Pons (tissue), 1 donor: ENCODE measurements around the gene KCNJ16.
A peak's percentile ranks its signal among the peaks of the same experiment; 100 is the strongest.

Experiments used
- DNase-seq: peaks from one replicate; pipeline ENCODE4 v3.0.0-alpha.2; 2016; ENCODE audit warnings: low spot score

Gene KCNJ16

GRCh38 chr17:70171159-70171558 lies 96.1 kb downstream of the KCNJ16 start:
- peak; percentile 82 for DNase-seq

DNA sequence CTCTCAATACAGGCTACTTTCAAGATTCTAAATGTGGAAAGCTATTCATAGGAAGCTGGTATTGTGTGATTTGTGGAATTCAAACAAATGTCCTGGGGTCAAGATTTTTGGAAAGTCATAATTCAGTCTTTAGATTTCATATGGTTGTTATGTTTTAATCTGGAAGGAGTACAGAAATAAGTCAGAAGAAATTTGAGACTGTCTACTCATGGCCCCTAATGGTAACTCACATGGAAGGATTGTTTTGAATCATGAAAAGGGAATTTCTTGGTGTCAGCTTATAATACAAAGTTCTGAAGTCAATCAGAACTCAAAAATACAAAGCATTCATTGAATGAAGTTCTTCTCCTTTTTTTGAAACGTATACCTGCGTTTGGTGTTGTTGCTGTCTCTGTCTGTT lies 97.4 kb downstream of the KCNJ16 start:
- no peak for DNase-seq

DNA sequence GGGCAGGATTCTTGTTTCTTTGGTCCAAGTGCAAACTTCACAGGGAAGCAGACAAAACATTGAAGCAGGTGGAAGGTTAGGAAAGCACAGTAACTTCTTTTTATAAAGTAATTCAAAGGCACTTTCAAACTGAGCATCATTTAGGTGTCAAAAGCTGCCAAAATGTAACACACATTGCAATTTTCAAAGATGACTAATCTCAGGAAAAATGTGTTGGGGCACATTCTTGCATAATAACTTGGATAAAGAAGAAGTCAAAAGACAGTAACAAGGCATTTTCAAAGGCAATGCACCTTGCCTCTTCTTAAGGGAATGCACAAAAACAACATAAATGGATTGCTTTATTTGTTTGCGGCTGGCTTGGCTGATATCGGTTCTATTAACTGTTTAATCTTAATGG lies 97.9 kb downstream of the KCNJ16 start:
- peak; percentile 28 for DNase-seq

- DNase-seq, result peak; percentile 48
Measured at GRCh38 chr17:70173681-70174080, 98.7 kb downstream of the KCNJ16 start.

- DNase-seq, result no peak
Measured at GRCh38 chr17:70181376-70181775, 106.4 kb downstream of the KCNJ16 start.

GRCh38 chr17:70181866-70182265 lies 106.8 kb downstream of the KCNJ16 start:
- DNase-seq, result peak; percentile 30

DNA sequence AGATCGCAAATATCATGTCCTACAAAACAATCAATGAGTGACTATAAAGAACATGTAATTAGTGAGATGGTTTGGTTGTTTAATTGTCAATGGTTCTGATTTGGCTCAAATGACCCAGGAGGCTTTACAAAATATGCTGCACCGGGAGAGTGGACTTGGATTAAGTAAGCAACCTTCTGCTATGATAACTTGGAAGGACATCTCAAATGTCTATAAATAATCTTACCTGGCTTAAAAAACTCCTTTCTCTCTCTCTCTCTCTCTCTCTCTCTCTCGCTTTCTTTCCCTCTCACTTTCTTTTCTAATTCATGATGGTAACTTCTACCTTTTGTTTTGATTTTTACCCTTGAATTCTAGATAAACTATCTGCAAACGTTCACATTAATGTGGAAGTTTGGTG lies 108.5 kb downstream of the KCNJ16 start:
- DNase-seq, result no peak

GRCh38 chr17:70184207-70184606 lies 109.2 kb downstream of the KCNJ16 start:
- no peak for DNase-seq

- DNase-seq, result no peak
Measured at GRCh38 chr17:70184770-70185169, 109.7 kb downstream of the KCNJ16 start.
